HG03060 (cell line): ENCODE data around the gene FMO2.

Experiments
- ATAC-seq: cut with Tn5 transposase; IDR thresholded peaks from one replicate; pipeline ENCODE4 v1.9.1; 2021; ENCODE audit warnings: low read depth, moderate number of reproducible peaks; ENCODE audit not compliant: unreplicated experiment

FMO2 gene

GRCh38 chr1:171185091-171185490, at the start of gene FMO2:
FMO2 (plus strand) TSS chr1:171185300; CDS start chr1:171185714, 414 bp downstream.
- no peak for ATAC-seq

GRCh38 chr1:171137580-171137979, 47.5 kb upstream of the FMO2 start:
- no peak for ATAC-seq

- ATAC-seq: no peak
These were observed 46.1 kb upstream of the FMO2 start for GRCh38 chr1:171138980-171139379.

GRCh38 chr1:171139890-171140289, 45.2 kb upstream of the FMO2 start:
- ATAC-seq: no peak

- ATAC-seq: no peak
These were observed 44.7 kb upstream of the FMO2 start for GRCh38 chr1:171140401-171140800.

GRCh38 chr1:171140956-171141687, 44.0 kb upstream of the FMO2 start:
- ATAC-seq: no peak

- ATAC-seq: no peak
These were observed 43.2 kb upstream of the FMO2 start for GRCh38 chr1:171141688-171142415.

GRCh38 chr1:171142416-171143385, 42.4 kb upstream of the FMO2 start:
- ATAC-seq: no peak

- no peak for ATAC-seq
These were observed 34.9 kb upstream of the FMO2 start for GRCh38 chr1:171150156-171150555.

- no peak for ATAC-seq
These were observed 32.6 kb upstream of the FMO2 start for GRCh38 chr1:171152549-171152948.

GRCh38 chr1:171155484-171155883, 29.6 kb upstream of the FMO2 start:
- no peak for ATAC-seq

GRCh38 chr1:171158096-171158495, 27.0 kb upstream of the FMO2 start:
- ATAC-seq: no peak

GRCh38 chr1:171158551-171158950, 26.5 kb upstream of the FMO2 start:
- ATAC-seq: no peak

- no peak for ATAC-seq
These were observed 26.0 kb upstream of the FMO2 start for GRCh38 chr1:171159148-171159547.

GRCh38 chr1:171160211-171160610, 24.9 kb upstream of the FMO2 start:
- no peak for ATAC-seq

- ATAC-seq: no peak
These were observed 24.3 kb upstream of the FMO2 start for GRCh38 chr1:171160639-171161354.

- no peak for ATAC-seq
These were observed 23.7 kb upstream of the FMO2 start for GRCh38 chr1:171161431-171161830.

GRCh38 chr1:171166361-171166760, 18.7 kb upstream of the FMO2 start:
- ATAC-seq: no peak

- no peak for ATAC-seq
These were observed 17.3 kb upstream of the FMO2 start for GRCh38 chr1:171167785-171168184.

- ATAC-seq: no peak
These were observed 12.6 kb upstream of the FMO2 start for GRCh38 chr1:171172471-171172870.
